Measurements from ENCODE around the gene DUSP1. TPM values are rescaled to one million over a fixed set of nuclear protein-coding genes. Genes with fewer than 3 reads are reported as not detected.

The DUSP1 gene
- total RNA-seq, 1 experiment from 2014 or later, result 16.6 TPM

DNA sequence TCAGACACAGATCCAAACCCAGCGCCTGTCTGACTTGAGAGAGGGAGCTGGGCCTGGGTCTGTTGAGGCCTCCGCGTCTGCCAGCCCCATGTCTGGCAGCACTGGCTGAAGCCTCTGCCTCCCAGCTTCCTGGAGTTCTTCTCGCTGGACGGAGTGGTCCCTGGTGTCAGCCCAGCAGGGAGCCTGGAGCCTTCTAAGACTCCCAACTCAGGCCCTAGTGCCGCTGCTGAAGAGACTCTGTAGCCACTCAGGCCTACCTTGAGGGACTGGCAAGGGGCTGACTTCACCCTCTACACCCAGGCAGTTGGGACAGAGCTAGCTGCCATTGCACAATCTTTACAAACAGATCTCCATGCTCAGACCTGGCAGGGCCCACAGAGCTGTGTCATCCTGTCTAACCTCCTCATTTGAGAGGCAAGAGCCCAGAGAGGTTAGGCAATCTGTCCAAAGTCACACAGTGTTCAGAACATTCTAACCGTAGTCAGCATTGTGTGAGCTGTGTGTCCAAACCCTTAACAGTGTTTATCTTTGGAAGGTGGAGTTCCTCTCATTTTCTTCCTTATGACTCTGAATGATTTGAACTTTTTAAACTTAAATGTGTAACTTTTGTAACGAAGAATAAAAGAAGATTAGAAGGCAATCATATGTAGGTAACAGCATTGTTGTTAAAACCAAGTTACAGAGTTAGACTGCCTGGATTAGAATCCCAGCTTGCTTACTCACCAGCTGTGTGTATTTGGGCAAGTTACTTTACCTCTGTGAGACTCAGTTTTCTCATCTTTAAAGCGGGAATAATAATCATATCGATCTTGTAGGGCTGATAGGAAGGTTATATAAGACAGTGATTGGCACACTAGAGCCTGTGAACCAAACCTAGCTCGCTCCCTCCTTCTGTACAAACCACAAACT, 4.6 kb upstream of the DUSP1 start:
- Histone ChIP-seq H3K4me3 (replicated peaks in 1 of 2; ENCODE audit: low read depth in 1 of 2, low read length in 2 of 2) (no peak overlapping the region), H3K27me3 (ENCODE audit: insufficient read depth, low read length) (no peaks in the 10 kb centered on the region), H2AFZ (ENCODE audit: low read depth, low read length, poor library complexity, severe bottlenecking) (no peak overlapping the region), H3K27ac (ENCODE audit: low read depth, low read length) (no peak overlapping the region), H4K20me1 (ENCODE audit: insufficient read depth) (no peaks in the 10 kb centered on the region), H3K79me2 (ENCODE audit: insufficient read depth, low read length) (no peaks in the 10 kb centered on the region; the same call in 1 of the 2 replicates), H3K9me2 (ENCODE audit: insufficient read depth) (no peaks in the 10 kb centered on the region), H3K9ac (ENCODE audit: low read length) (no peak overlapping the region), H3K4me1 (ENCODE audit: control insufficient read depth in 1 of 2, insufficient read depth in 2 of 2, low read length in 2 of 2) (peaks cover 37 to 53% of the 10 kb centered on the region in 2 experiments), H3K36me3 (ENCODE audit: control insufficient read depth in 1 of 2, insufficient read depth in 2 of 2, low read length in 2 of 2) (no peaks in the 10 kb centered on the region), H3K4me2 (ENCODE audit: low read length) (no peak overlapping the region), H3K9me3 (ENCODE audit: control insufficient read depth in 1 of 2, insufficient read depth in 1 of 2, low read depth in 1 of 2, low read length in 2 of 2) (no peaks in the 10 kb centered on the region)
- ChIA-PET CTCF (interaction anchor here (1.4 kb wide), 1 partner anchor 157 kb away, joined by 3 read pairs; no protein-coding TSS in a partner anchor), POLR2A (interaction anchor here (0.6 kb wide), 1 partner anchor 36 kb away, joined by 3 read pairs; no protein-coding TSS in a partner anchor), RAD21 (ENCODE audit: low non-redundant PET in 1 of 2, low total read pairs in 2 of 2, uncharacterized antibody in 2 of 2, unreplicated experiment in 2 of 2) (no interaction called here)
- no peak for TF ChIP-seq FOSL1 (IDR thresholded peaks at IDR 0.05; ENCODE audit: low read depth)
- TF ChIP-seq SP1 (IDR thresholded peaks at IDR 0.05; ENCODE audit: low read depth), result no peak
- no peak for TF ChIP-seq EZH2phosphoT487 (IDR thresholded peaks at IDR 0.05; ENCODE audit: borderline replicate concordance)
- TF ChIP-seq YY1 (IDR thresholded peaks at IDR 0.05; ENCODE audit: extremely low read depth, insufficient replicate concordance, low read depth, low read length), result no peak
- TF ChIP-seq RAD21 (IDR thresholded peaks at IDR 0.05; ENCODE audit: low read depth), result no peak
- no peak for TF ChIP-seq MAX (IDR thresholded peaks at IDR 0.05)
- TF ChIP-seq EGR1 (IDR thresholded peaks at IDR 0.05; ENCODE audit: low read depth), result no peak
- no peak for TF ChIP-seq ZNF274 (IDR thresholded peaks at IDR 0.05; ENCODE audit: low read depth, low read length)
- TF ChIP-seq TCF7L2 (IDR thresholded peaks at IDR 0.05; ENCODE audit: borderline replicate concordance, extremely low read depth, insufficient read depth, insufficient read length), result no peak
- TF ChIP-seq ZBTB33 (IDR thresholded peaks at IDR 0.05; ENCODE audit: extremely low read depth, insufficient replicate concordance, low read length), result no peak
- no peak for TF ChIP-seq ZFX (IDR thresholded peaks at IDR 0.05)
- TF ChIP-seq ELF1 (IDR thresholded peaks at IDR 0.05; ENCODE audit: borderline replicate concordance, low read depth), result no peak
- TF ChIP-seq POLR2AphosphoS5 (IDR thresholded peaks at IDR 0.05; ENCODE audit: low read depth, low read length), result no peak
- no peak for TF ChIP-seq EZH2 (IDR thresholded peaks at IDR 0.05)
- ATAC-seq (no peak), DNase-seq (ENCODE audit: low read depth, low spot score) (no peak)
- intact Hi-C loops (cut with micrococcal nuclease), result loop anchor here (5.0 kb wide), 1 partner anchor 47 kb away; no protein-coding TSS in a partner anchor
- no TSS peak for BruUV-seq (replicated peaks)

Measured in HCT116 (cell line).